IgD-negative memory B cell (primary cell): Measurements from ENCODE around the gene CPM. TPM values are rescaled to one million over a fixed set of nuclear protein-coding genes. Genes with fewer than 3 reads are reported as not detected.

Experiments used
- H3K27ac Mint-ChIP-seq, 3 donors: one replicate each; pipeline ENCODE4 v1.8.0; 2020 to 2022; ENCODE audit warnings: mild to moderate bottlenecking in 3 of 3, mixed read lengths in 3 of 3, moderate library complexity in 1 of 3
- H3K27me3 Mint-ChIP-seq: one replicate; pipeline ENCODE4 v1.8.0; 2021; ENCODE audit warnings: mixed read lengths
- H3K36me3 Mint-ChIP-seq: one replicate; pipeline ENCODE4 v1.8.0; 2020; ENCODE audit warnings: mild to moderate bottlenecking, mixed read lengths
- H3K4me1 Mint-ChIP-seq, 3 donors: one replicate each; pipeline ENCODE4 v1.8.0; 2020 to 2022; ENCODE audit warnings: mixed read lengths in 3 of 3, mild to moderate bottlenecking in 1 of 3
- H3K4me3 Mint-ChIP-seq, 4 donors: one replicate each; pipeline ENCODE4 v1.8.0; 2020 to 2022; ENCODE audit warnings: mild to moderate bottlenecking in 4 of 4, mixed read lengths in 4 of 4, moderate library complexity in 3 of 4
- H3K9me3 Mint-ChIP-seq, 3 donors: one replicate each; pipeline ENCODE4 v1.8.0; 2020 to 2021; ENCODE audit warnings: mixed read lengths in 3 of 3, mild to moderate bottlenecking in 1 of 3
- polyA plus RNA-seq: library from polyadenylated mRNA; unstranded; fragments of 300-500 nt; fragmentation: Illumina TruSeq; gene quantifications from one replicate; pipeline ENCODE4 v1.2.3, GENCODE V29; 2021

The CPM gene
- polyA plus RNA-seq, 1 donor from 2014 or later: 5.8 TPM

DNA sequence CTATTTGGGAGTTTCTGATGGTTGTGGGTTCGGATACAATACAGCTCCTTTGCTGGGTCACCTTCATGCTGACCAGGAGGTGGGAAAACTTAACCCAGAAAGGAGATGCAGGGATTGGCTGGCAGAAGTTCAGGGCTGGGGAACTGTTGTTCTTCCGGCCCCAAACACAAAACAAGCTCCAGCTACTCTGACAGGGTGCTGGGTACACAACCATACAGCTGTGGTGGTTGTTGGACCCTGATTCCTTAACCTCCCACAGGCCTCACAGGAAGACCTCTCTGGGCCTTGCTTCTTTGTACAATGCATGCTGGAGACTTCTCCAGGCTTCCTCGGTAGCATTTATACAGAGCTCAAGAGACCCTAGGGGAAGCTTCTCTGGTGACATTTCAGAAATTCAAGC, 47.6 kb downstream of the CPM start:
- H3K27me3 Mint-ChIP-seq: no peaks in the 10 kb centered on the region
- no peak overlapping the region for H3K27ac Mint-ChIP-seq

DNA sequence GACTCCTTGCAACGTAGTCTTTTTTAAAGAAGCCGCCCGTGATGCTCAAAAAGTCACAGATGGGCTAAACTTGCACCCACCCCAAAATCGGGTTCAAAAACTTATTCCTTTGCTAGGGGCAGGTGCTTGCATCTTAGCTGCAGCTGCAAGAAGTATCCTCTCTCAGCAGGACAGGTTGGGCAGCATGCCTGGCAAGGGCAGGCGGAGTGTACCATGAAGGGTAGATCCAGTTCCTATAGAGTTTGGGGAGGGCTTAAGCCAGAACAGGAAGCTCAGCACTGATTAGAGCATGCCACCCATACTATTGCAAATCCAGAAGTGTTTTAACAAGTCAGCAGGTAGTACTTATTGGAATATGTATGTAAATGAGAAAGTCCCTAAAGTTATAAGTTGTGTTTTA, 48.7 kb downstream of the CPM start:
- Mint-ChIP-seq H3K27ac (peak overlapping the region in 1 of 3 donors; percentile 88), H3K9me3 (peaks cover 0 to 3% (median 3%) of the 10 kb centered on the region in 3 donors), H3K4me1 (peaks cover 0 to 5% (median 4%) of the 10 kb centered on the region in 3 donors), H3K36me3 (peaks cover 5% of the 10 kb centered on the region), H3K27me3 (no peaks in the 10 kb centered on the region), H3K4me3 (no peak overlapping the region)

More for the DNA sequence above, 47.6 kb downstream of the CPM start:
- Mint-ChIP-seq H3K4me1 (peaks cover 7 to 11% (median 10%) of the 10 kb centered on the region in 3 donors), H3K36me3 (peaks cover 2% of the 10 kb centered on the region), H3K4me3 (no peak overlapping the region), H3K9me3 (peaks cover 0 to 3% (median 3%) of the 10 kb centered on the region in 3 donors)

DNA sequence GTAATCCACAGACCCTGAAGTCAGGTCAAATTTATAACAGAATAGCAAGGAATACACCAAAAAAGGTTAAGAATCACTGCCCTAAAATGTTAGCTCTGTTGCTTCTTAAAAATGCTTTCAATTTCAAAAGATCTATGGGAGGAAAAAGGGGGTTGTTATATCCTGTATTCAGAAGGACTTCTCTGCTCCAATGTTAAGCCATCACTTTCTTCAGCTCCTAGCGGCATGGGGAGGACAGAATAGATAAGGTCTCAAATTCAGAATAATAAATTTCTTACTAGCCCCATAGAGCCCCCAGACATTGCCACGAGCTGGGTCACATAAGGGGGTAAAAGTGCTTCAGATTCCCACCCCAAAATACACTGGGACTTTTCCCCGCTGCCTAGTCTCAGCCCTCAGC, 49.8 kb downstream of the CPM start:
- no peak overlapping the region for H3K27ac Mint-ChIP-seq
- H3K27me3 Mint-ChIP-seq: no peaks in the 10 kb centered on the region
- no peak overlapping the region for H3K4me3 Mint-ChIP-seq

DNA sequence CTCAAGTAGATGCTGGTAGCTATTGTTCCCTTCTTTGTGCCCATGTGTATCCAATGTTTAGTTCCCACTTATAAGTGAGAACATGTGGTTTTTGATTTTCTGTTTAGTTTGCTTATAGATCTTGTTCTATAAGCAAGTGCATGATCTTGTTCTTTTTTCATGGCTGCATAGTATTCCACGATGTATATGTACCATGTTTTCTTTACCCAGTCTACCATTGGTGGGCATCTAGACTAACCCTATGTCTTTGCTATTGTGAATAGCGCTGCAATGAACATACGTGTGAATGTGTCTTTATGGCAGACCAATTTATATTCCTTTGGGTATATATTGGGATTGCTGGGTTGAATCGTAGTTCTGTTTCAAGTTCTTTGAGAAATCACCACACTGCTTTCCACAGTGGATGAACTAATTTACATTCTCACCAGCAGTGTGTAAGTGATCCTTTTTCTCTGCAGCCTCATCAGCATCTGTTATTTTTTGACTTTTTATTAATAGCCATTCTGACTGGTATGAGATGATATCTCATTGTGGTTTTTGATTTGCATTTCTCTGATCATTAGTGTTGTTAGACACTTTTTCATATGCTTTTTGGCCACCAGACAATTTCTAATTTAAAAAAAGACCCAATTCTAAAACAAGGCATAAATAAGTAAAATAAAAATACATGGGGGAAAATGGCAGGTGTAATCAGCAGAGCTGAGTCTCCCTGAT, 50.6 kb downstream of the CPM start:
- no peak overlapping the region for H3K4me3 Mint-ChIP-seq
- H3K9me3 Mint-ChIP-seq: peaks cover 0 to 3% (median 3%) of the 10 kb centered on the region in 3 donors
- H3K27me3 Mint-ChIP-seq: no peaks in the 10 kb centered on the region
- peaks cover 5% of the 10 kb centered on the region for H3K36me3 Mint-ChIP-seq
- H3K27ac Mint-ChIP-seq: no peak overlapping the region
- H3K4me1 Mint-ChIP-seq: peaks cover 0 to 5% (median 4%) of the 10 kb centered on the region in 3 donors

More for the DNA sequence above, 49.8 kb downstream of the CPM start:
- Mint-ChIP-seq H3K4me1 (peaks cover 0 to 5% (median 4%) of the 10 kb centered on the region in 3 donors), H3K9me3 (peaks cover 0 to 3% (median 3%) of the 10 kb centered on the region in 3 donors), H3K36me3 (peaks cover 5% of the 10 kb centered on the region)

DNA sequence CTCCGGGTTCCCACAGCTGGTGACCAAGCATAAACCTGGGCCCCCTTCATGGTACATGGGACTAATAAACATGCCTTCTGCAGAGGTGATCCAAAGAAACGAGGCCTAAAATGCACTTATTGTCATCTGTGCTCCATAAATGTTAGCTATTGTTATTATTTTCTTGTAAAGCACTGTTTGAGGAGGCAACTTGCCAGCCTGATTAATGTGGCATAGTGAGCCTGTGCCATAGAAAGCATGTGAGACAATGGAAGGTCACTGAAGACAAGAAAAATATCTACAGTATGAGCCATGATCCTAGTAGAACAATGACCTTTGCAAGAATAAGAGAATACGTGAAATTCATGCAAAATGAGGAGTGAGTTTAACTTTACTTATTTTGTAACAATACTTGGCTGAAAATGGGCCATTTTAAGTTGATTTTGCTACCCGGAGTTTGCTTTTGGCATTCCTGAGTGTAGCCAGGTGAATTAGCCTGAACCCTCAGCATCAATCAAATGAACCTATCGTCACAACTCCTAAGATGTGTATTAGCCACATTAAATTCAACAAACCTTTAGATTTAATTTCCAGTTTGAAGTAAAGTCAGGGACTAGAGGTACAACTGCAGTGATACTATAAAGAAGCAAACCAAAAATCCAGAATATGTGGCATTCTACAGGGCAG, 52.2 kb downstream of the CPM start:
- Mint-ChIP-seq H3K27me3 (no peaks in the 10 kb centered on the region), H3K9me3 (peaks cover 0 to 3% (median 3%) of the 10 kb centered on the region in 3 donors), H3K4me1 (peaks cover 0 to 5% (median 4%) of the 10 kb centered on the region in 3 donors), H3K27ac (no peak overlapping the region), H3K36me3 (peaks cover 5% of the 10 kb centered on the region), H3K4me3 (no peak overlapping the region)

DNA sequence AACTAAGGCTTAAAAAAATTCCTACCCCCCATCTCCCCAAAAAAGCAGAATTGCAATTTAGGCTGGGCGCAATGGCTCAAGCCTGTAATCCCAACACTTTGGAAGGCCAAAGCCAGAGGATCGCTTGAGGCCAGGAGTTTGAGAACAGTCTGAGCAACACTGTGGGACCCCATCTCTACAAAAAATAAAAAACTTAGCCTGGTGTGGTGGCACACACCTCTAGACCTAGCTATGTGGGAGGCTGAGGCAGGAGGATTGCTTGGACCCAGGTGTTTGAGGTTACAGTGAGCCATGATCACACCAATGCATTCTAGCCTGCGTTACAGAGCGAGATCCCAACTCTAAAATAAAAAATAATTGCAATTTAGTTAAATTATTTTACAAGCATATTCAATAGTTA, 54.1 kb downstream of the CPM start:
- Mint-ChIP-seq H3K27me3 (no peaks in the 10 kb centered on the region), H3K27ac (no peak overlapping the region), H3K4me3 (no peak overlapping the region), H3K9me3 (peaks cover 0 to 3% (median 3%) of the 10 kb centered on the region in 3 donors), H3K4me1 (peaks cover 5 to 6% (median 5%) of the 10 kb centered on the region in 3 donors), H3K36me3 (peaks cover 5% of the 10 kb centered on the region)

DNA sequence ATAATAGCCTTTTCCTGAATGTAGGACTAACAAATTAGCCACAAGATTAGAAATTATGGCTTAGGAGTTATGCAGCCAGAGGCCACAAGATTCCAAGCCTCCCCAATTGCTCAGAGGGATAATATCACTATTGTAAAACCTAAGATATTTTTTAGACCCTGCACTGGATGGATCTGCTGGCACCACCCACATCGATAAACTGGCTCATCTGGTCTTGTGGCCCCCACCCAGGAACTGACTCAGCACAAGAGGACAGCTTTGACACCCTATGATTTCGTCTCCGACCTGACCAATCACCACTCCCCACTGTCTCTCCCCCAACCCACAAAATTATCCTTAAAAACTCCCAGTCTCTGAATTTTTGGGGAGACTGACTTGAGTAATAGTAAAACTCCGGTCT, 54.7 kb downstream of the CPM start:
- H3K4me3 Mint-ChIP-seq: no peak overlapping the region
- H3K27ac Mint-ChIP-seq: no peak overlapping the region
- no peaks in the 10 kb centered on the region for H3K27me3 Mint-ChIP-seq
- peaks cover 5% of the 10 kb centered on the region for H3K36me3 Mint-ChIP-seq
- H3K4me1 Mint-ChIP-seq: peaks cover 5 to 6% (median 5%) of the 10 kb centered on the region in 3 donors
- H3K9me3 Mint-ChIP-seq: peaks cover 0 to 3% (median 3%) of the 10 kb centered on the region in 3 donors

DNA sequence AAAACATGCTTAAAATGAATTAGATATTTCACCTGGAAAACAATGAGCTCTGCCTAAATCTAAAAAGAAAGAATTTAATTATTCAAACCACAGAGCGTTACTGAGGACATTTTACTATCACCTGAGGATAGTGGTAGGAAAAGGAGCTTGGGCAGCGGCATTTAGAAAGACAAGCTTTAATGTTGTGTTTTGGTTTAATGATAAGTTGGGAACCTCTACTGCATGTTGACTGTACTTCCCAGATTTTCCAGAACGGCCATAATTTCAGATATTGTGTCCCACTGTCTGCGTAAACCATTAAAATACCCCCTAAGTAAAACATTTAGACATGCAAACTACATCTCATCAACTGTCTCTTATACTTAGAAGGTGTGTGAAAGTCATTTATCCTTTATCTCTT, 55.4 kb downstream of the CPM start:
- Mint-ChIP-seq H3K9me3 (peaks cover 0 to 3% (median 3%) of the 10 kb centered on the region in 3 donors), H3K4me3 (peak overlapping the region in 1 of 4 donors; percentile 35), H3K27me3 (no peaks in the 10 kb centered on the region), H3K36me3 (peaks cover 5% of the 10 kb centered on the region), H3K4me1 (peaks cover 3 to 5% (median 5%) of the 10 kb centered on the region in 3 donors), H3K27ac (no peak overlapping the region)

DNA sequence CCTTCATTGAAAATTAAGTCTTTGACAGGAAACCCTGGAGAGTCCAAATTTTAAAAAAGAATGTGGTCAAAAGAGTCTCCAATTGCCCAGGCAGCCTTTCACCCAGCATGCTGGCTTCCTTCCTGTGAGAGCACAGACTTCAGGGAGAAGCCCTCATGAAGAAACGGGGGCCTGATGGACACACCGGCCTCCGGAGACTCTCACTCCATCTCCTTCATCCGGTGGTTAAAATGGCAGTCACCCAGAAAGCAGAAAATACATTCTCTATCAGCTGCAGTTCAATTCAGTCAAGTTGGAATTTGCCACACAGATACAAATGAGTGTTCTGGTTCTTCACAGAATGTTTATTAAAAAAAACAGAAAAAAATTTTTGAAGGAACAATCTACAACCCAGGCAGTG, 56.5 kb downstream of the CPM start:
- Mint-ChIP-seq H3K27me3 (no peaks in the 10 kb centered on the region), H3K4me1 (peaks cover 5 to 7% (median 5%) of the 10 kb centered on the region in 3 donors), H3K4me3 (no peak overlapping the region), H3K9me3 (no peaks in the 10 kb centered on the region), H3K27ac (no peak overlapping the region), H3K36me3 (peaks cover 5% of the 10 kb centered on the region)

DNA sequence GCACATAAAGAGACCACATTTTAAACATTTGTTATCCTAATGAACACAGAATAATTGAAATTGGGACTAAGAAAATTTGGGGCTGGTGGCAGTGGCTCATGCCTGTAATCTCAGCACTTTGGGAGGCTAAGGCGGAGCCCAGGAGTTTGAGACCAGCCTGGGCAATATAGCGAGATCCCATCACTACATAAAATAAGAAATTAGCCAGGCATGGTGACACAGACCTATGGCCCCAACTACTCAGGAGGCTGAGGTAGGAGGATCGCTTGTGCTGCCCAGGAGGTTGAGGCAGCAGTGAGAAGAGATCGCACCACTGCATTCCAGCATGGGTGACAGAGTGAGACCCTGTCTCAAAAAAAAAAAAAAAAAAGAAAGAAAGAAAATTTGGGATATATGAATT, 59.7 kb downstream of the CPM start:
- Mint-ChIP-seq H3K4me3 (no peak overlapping the region), H3K9me3 (no peaks in the 10 kb centered on the region), H3K4me1 (peaks cover 0 to 12% (median 5%) of the 10 kb centered on the region in 3 donors), H3K27ac (no peak overlapping the region), H3K27me3 (no peaks in the 10 kb centered on the region), H3K36me3 (peaks cover 3% of the 10 kb centered on the region)

DNA sequence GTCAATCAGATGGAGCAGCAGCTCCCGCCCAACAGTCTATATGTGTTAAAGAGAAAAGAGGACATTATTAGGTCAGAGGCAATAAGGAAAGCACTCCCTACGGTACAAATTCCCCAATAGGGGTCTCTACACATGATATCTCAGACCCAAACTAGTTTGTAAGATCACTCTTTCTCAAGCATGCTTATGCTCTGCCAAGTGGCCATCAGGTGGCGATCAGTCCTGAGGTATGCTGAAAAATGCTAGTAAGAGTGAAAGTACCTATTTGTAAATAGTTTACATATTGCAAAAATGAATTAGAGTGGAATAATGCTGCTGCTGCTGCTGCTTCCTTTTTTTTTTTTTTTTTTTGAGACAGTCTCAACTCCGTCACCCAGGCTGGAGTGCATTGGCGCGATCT, 61.0 kb downstream of the CPM start:
- Mint-ChIP-seq H3K27me3 (no peaks in the 10 kb centered on the region), H3K27ac (peak overlapping the region in 1 of 3 donors; percentile 20), H3K9me3 (no peaks in the 10 kb centered on the region), H3K36me3 (peaks cover 3% of the 10 kb centered on the region), H3K4me1 (peaks cover 0 to 12% (median 5%) of the 10 kb centered on the region in 3 donors), H3K4me3 (peak overlapping the region in 1 of 4 donors; percentile 61)

DNA sequence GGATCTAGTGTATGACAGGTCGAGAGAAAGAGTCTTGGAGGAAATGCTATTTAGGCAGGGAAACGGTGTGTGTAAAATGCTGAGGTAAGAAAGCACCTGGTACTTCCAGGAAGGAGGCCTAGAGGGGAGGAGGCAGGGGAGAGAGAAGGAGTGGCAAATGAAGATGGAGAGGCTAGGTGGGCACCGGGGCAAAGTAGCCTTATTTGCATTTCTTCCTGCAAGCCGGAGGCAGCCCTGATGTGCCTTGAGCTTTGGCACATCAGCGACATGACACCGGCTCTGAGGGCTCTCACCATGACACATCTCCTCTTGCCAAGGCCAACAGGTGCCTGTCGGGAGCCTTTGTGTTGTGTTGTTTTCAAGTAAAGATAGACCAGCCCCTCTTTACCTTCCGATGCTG, 61.6 kb downstream of the CPM start:
- H3K4me1 Mint-ChIP-seq: peaks cover 0 to 12% (median 5%) of the 10 kb centered on the region in 3 donors
- no peaks in the 10 kb centered on the region for H3K27me3 Mint-ChIP-seq
- H3K36me3 Mint-ChIP-seq: peaks cover 3% of the 10 kb centered on the region
- H3K4me3 Mint-ChIP-seq: peak overlapping the region in 1 of 4 donors; percentile 58
- H3K27ac Mint-ChIP-seq: no peak overlapping the region
- H3K9me3 Mint-ChIP-seq: no peaks in the 10 kb centered on the region

DNA sequence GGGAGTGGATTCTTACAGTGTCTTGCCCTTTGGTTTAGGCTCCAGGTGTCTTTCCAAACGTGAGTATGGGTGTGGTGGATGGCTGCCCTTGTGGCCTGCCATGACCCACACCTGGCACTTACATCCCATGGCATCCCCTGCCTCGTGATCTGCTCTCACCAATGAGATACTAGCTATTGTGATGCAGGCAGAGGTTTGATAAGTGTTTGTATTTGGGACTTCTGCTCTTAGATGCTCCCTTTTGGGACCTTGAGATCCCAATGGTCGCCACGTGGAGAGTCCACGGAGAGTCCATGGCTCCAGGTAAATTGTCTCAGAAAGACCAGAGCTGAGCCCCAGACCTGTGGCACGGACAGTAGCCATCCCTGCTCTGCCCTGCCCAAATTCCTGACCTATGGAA, 62.5 kb downstream of the CPM start:
- peaks cover 0 to 12% (median 5%) of the 10 kb centered on the region in 3 donors for H3K4me1 Mint-ChIP-seq
- H3K27me3 Mint-ChIP-seq: no peaks in the 10 kb centered on the region
- H3K27ac Mint-ChIP-seq: no peak overlapping the region
- H3K9me3 Mint-ChIP-seq: no peaks in the 10 kb centered on the region
- peaks cover 3% of the 10 kb centered on the region for H3K36me3 Mint-ChIP-seq
- H3K4me3 Mint-ChIP-seq: no peak overlapping the region

DNA sequence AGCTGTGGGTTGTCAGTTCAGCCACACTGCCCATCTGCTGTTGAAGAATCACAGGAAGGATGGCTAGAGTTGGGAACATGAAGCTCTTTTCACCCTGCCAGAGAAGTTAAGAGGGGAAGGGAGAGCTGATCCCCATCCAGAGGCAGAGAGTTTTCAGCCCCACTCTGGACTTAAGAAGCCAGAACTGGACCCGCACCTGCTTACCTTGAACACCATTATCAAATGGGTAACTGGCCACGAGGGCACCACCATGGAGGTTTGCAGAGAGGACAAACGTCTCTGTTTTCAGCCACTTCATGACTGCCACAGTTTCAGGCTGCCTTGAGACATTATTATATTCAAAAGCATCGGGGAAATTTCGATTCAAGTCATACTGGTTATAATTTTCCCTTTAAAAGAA, 63.0 kb downstream of the CPM start:
- no peak overlapping the region for H3K27ac Mint-ChIP-seq
- peaks cover 0 to 12% (median 5%) of the 10 kb centered on the region in 3 donors for H3K4me1 Mint-ChIP-seq
- no peaks in the 10 kb centered on the region for H3K27me3 Mint-ChIP-seq
- H3K36me3 Mint-ChIP-seq: peaks cover 3% of the 10 kb centered on the region
- no peaks in the 10 kb centered on the region for H3K9me3 Mint-ChIP-seq
- no peak overlapping the region for H3K4me3 Mint-ChIP-seq

DNA sequence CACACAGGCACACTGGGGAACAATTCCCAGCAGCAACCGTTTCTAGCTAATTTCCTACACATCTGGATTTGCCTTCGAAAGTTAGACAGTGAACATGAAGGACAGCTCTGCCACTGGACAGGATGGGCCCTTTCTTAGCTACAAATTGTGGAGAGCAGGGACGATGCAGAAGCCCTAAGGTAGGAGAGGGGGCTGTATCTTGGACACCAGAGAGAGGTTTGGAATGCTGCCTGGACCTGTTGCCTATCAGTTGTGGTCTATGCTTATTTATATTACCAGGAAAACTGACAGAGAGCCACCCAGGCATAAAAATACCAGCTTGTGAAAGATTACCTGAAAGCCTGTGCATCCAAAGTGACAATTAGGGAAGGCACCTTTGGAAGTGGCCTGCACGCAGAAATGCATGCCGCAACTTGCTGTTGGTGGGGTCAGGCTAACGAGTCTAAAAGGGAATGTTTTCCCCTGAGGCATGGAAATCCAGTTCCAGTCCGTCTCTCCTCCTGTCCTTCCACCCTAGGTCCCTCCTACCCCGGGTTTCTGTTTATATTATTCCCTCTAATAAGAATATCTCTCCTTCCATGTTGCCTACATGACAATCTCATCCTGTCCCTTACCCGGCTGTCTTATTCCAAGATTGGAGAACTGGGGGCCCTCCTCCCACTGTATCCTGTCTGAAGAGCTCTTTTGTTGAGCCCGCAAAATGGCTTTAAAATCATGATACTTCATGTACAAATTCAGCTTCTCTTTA, 64.8 kb downstream of the CPM start:
- Mint-ChIP-seq H3K36me3 (peaks cover 3% of the 10 kb centered on the region), H3K4me3 (no peak overlapping the region), H3K27me3 (no peaks in the 10 kb centered on the region), H3K4me1 (peaks cover 0 to 14% (median 6%) of the 10 kb centered on the region in 3 donors), H3K27ac (no peak overlapping the region), H3K9me3 (no peaks in the 10 kb centered on the region)
